Mucosa of descending colon (tissue), 3 donors: ENCODE results near the gene MKNK2. TPM values are rescaled to one million over a fixed set of nuclear protein-coding genes. Genes with fewer than 3 reads are reported as not detected.

ENCODE experiments used
- ATAC-seq: fragments of 200-7000 bp; cut with Tn5 transposase; one replicate; pipeline ENCODE4 v1.9.1; 2020; ENCODE audit warnings: mild to moderate bottlenecking, moderate library complexity
- DNase-seq, 3 donors: peaks; one replicate each; pipeline ENCODE4 v3.0.0-alpha.2; 2020
- H3K36me3 ChIP-seq: fragments of 200-600 bp; one replicate; pipeline ENCODE4 v1.8.0; 2021; ENCODE audit warnings: low read depth, mild to moderate bottlenecking
- H3K4me1 ChIP-seq: fragments of 200-600 bp; one replicate; pipeline ENCODE4 v1.8.0; 2021; ENCODE audit warnings: low read depth, mild to moderate bottlenecking
- H3K4me3 ChIP-seq: fragments of 200-600 bp; one replicate; pipeline ENCODE4 v1.8.0; 2021; ENCODE audit warnings: mild to moderate bottlenecking
- H3K9me3 ChIP-seq: fragments of 200-600 bp; one replicate; pipeline ENCODE4 v1.8.0; 2021; ENCODE audit warnings: mild to moderate bottlenecking
- intact Hi-C, 2 donors: fragments of 100-400 bp; cut with DNase I in 1 of 2; cut with micrococcal nuclease in 1 of 2; formaldehyde crosslinking; loops; one replicate each; pipeline versions ENCODE4 v1.11.0 to v1.11.1; 2022; cut with DNase I, micrococcal nuclease
- total RNA-seq, 3 donors: library from RNA; stranded (reverse); fragmentation: NEBNext Ultra II Directional in 2 of 3; extraction: Animal tissue kit (Norgen Biotek cat#: 25700) in 2 of 3; gene quantifications; one replicate each; pipeline versions ENCODE4 v1.2.1 to v1.2.4, GENCODE V29; 2021 to 2023
- TF ChIP-seq, protein P1 (sequence below): fragments of 200-600 bp; IDR thresholded peaks from one replicate; pipeline ENCODE4 v1.8.0; 2022; ENCODE audit warnings: antibody characterized with exemption, mild to moderate bottlenecking
- donor health status: DM: no; HTN: no; CAD: no; lungs with moderate emphysema.
- donor health status: DM: no; HTN: no; CAD: no.
- donor health status: DM: no; HTN: yes; CAD: no.

The MKNK2 gene
- total RNA-seq, 3 donors from 2014 or later = 252 to 330 (median 304) TPM

DNA sequence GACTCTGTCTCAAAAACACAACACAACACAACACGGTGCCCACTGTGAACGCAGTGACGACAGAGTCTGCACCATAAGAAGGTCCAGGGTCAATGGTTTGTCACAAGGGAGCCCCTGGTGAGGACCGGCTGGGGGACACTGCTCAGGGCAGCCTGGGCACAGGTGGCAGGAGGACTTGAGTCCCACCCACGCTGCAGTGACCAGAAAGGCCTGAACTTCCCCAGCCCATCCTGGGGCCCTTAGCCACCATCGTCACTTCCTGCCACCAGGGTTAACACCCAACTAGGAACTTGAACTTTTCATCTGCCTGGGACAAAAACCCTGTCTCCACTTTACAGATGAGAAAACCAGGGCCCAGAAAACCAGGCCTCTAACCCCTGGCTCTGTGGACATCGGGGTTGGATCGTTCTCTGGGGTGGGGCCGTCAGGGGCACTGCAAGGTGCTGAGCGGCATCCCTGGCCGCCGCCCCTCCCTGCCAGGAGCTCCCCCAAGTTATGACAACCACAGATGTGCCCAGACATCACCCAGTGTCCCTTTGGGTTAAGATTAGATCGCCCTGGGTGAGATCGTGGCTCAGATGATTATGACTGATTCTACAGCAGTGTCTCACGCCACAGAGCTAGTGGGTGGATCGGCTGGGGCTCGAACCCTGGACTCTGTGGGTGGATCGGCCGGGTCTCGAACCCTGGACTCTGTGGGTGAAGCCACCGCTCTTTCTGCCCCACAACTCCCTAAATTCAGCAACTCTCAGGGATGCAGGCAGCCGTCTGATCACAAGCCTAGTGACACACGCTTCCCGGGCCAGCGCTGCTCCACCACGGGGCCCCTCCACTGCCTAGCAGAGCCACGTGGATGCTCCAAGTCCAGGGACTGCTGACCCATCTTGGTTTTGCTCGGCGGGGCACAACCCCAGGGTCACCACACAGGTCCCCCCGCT is 31.1 kb upstream of the MKNK2 start:
- H3K36me3 ChIP-seq = peaks cover 13% of the 10 kb centered on the region
- peak; percentile 48 for ATAC-seq

DNA sequence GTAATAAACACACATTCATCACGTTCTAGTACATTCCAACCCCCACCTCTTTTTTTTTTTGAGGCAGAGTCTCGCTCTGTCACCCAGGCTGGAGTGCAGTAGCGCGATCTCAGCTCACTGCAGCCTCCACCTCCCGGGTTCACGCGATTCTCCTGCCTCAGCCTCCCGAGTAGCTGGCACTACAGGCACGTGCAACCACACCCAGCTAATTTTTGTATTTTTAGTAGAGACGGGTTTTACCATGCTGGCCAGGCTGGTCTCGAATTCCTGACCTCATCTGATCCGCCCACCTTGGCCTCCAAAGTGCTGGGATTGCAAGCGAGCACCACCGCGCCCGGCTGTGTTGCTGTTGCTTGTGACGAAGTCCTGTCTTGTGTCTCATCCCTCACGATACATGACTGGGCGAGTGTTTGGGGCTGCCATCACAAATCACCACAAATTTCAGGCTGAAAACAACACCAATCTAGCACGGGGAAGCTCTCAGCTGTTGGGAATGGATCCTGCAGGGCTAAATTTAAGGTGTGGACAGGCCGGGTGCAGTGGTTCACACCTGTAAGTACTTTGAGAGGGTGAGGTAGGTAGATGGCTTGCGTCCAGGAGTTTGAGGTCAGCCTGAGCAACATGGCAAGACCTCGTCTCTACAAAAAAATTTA is 29.4 kb upstream of the MKNK2 start:
- H3K4me1 ChIP-seq = no peaks in the 10 kb centered on the region
- intact Hi-C loops = no loop called here
- H3K4me3 ChIP-seq = no peak overlapping the region
- H3K9me3 ChIP-seq = no peaks in the 10 kb centered on the region
- TF ChIP-seq, protein P1, sequence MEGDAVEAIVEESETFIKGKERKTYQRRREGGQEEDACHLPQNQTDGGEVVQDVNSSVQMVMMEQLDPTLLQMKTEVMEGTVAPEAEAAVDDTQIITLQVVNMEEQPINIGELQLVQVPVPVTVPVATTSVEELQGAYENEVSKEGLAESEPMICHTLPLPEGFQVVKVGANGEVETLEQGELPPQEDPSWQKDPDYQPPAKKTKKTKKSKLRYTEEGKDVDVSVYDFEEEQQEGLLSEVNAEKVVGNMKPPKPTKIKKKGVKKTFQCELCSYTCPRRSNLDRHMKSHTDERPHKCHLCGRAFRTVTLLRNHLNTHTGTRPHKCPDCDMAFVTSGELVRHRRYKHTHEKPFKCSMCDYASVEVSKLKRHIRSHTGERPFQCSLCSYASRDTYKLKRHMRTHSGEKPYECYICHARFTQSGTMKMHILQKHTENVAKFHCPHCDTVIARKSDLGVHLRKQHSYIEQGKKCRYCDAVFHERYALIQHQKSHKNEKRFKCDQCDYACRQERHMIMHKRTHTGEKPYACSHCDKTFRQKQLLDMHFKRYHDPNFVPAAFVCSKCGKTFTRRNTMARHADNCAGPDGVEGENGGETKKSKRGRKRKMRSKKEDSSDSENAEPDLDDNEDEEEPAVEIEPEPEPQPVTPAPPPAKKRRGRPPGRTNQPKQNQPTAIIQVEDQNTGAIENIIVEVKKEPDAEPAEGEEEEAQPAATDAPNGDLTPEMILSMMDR = no peak
- peaks cover 20% of the 10 kb centered on the region for H3K36me3 ChIP-seq
- DNase-seq (peak in 1 of 3 donors; percentile 46), ATAC-seq (no peak)

More for the DNA sequence above, 31.1 kb upstream of the MKNK2 start:
- Histone ChIP-seq H3K4me3 (no peak overlapping the region), H3K9me3 (no peaks in the 10 kb centered on the region), H3K4me1 (no peaks in the 10 kb centered on the region)
- intact Hi-C loops = no loop called here
- peak in 2 of 3 donors; percentile 52 to 79 for DNase-seq
- TF ChIP-seq, protein P1 = no peak

DNA sequence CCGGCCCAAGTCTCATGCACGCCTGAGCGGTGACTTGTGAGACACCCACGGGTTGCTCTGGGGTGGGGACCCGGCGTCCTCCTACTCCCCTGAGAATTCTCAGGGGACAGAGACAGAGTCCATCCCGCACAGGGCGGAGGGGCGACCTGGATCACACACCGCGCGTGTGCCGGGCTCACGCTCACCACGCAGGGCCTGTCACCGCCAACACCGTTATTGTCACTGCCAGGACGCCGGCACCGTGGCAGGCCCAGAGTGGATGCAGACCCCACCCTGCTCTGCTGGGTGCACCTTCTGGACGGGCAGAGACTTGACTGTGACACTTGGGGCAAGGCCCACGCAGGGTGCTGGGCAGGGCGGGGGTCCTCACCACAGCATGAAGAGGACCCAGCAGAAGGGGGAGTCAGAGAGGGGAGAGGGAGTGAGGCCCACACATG is 28.8 kb upstream of the MKNK2 start:
- TF ChIP-seq, protein P1 = no peak
- ATAC-seq (no peak), DNase-seq (peak in 1 of 3 donors; percentile 53)
- Histone ChIP-seq H3K4me3 (no peak overlapping the region), H3K9me3 (no peaks in the 10 kb centered on the region), H3K4me1 (no peaks in the 10 kb centered on the region), H3K36me3 (peaks cover 20% of the 10 kb centered on the region)
- intact Hi-C loops = loop anchor here in 1 of 2 donors (10.0 kb wide), 1 partner anchor 155 kb away; no protein-coding TSS in a partner anchor

DNA sequence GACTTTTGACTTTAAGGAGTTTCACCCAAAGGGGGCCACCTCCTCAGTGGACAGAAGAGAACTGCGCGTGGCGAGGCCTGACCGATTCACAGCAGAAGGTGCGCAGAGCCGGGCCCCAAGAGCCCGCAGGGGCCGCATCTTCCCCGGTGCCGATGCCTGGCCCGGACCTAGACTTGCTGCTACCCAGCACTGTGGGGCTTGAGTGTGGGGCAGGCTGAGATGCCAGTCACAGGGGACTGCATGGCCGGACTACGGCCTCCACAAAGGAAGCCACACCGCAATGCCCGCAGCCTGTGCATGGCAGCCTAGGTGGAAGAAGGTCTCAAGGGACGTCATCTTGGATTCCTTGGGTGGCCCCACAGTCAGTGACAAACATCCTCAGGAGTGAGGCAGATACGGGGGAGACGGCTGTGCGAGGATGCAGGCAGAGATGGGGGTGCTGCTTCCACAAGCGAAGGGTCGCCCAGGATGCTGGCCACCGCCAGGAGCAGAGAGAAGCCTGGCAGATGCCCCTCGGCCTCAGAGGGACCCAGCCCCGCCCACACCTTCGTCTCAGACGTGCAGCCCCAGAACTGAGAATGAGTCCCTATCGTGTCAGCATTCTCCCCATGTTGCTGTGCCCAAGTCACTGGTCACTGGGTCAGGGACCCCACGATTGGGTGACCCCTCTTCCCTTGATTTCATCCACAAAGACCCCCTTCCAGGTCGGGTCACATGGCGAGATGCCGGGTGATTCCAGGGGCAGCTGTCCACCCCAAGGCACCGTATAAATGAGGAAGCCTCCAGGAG is 28.2 kb upstream of the MKNK2 start:
- TF ChIP-seq, protein P1 = no peak
- DNase-seq (no peak), ATAC-seq (no peak)
- Histone ChIP-seq H3K4me3 (no peak overlapping the region), H3K36me3 (peaks cover 20% of the 10 kb centered on the region), H3K9me3 (no peaks in the 10 kb centered on the region), H3K4me1 (no peaks in the 10 kb centered on the region)
- intact Hi-C loops = loop anchor here in 1 of 2 donors (10.0 kb wide), 1 partner anchor 154 kb away; no protein-coding TSS in a partner anchor
